ENCODE results near the gene KCNG2. TPM values are rescaled to one million over a fixed set of nuclear protein-coding genes. Genes with fewer than 3 reads are reported as not detected.

KCNG2 gene
- total and polyA plus RNA-seq, 2 of the 13 experiments (the other 11 are each of a cell fraction or from before 2014, with no cell fraction given): not detected

- peaks cover 0 to 3% of the 10 kb centered on the region in 2 experiments; a peak in 2 of 5 replicates for H3K36me3 ChIP-seq (replicated peaks in 1 of 2; ENCODE audit: control insufficient read depth in 1 of 2, insufficient read depth in 2 of 2, low read length in 2 of 2)
- BruUV-seq (replicated peaks): no TSS peak
- H4K20me1 ChIP-seq (ENCODE audit: insufficient read depth, low read length): peaks cover 9% of the 10 kb centered on the region; the same call in 1 of the 2 replicates
- no peak overlapping the region for H3K4me3 ChIP-seq (replicated peaks in 1 of 3; ENCODE audit: insufficient read depth in 1 of 3, low read depth in 2 of 3, low read length in 3 of 3)
- intact Hi-C loops (cut with micrococcal nuclease; ENCODE audit: unreplicated experiment) (no loop called here), in situ Hi-C loops (cut with HindIII; ENCODE audit: extremely low pct_ligation_motif_present, low pct_unique_long_range_greater_than_20kb) (no loop called here)
- no peak for DNase-seq (ENCODE audit: low spot score)
- no peaks in the 10 kb centered on the region for H3K27me3 ChIP-seq (ENCODE audit: control insufficient read depth in 1 of 2, insufficient read depth in 2 of 2, low read length in 2 of 2)
- no peak overlapping the region for H3K4me2 ChIP-seq (ENCODE audit: low read depth, low read length)
- H3K9ac ChIP-seq (ENCODE audit: insufficient read depth, low read depth, low read length): no peak overlapping the region
- TF ChIP-seq AGO2 (optimal IDR thresholded peaks at IDR 0.05; ENCODE audit: low read depth, low read length): peak; percentile 92
- TF ChIP-seq PAF1 (CRISPR knock-in tag; IDR thresholded peaks at IDR 0.05): 0 out of 2 replicates have a peak, but pooled peaks have one; percentile 40
- TF ChIP-seq ZNF160 (CRISPR knock-in tag; IDR thresholded peaks at IDR 0.05): no peak
- no peak for TF ChIP-seq PATZ1 (CRISPR knock-in tag; IDR thresholded peaks at IDR 0.05)
- peak; percentile 20; the same call in 1 of the 2 replicates for TF ChIP-seq POLR2G (IDR thresholded peaks at IDR 0.05; ENCODE audit: low read depth, low read length)
- no peak for TF ChIP-seq ZBTB43 (CRISPR knock-in tag; conservative IDR thresholded peaks at IDR 0.05)
- H3K9me3 ChIP-seq (ENCODE audit: low read length): peaks cover 29% of the 10 kb centered on the region
- H3K4me1 ChIP-seq (ENCODE audit: insufficient read depth, low read length): no peaks in the 10 kb centered on the region
- WGBS (ENCODE audit: low lambda C conversion rate): 93% methylated on average over 44 of the region's 53 CpGs
- H2AFZ ChIP-seq (ENCODE audit: low read length): no peak overlapping the region
- no peaks in the 10 kb centered on the region for H3K79me2 ChIP-seq (ENCODE audit: insufficient read depth, low read length)
- FAIRE-seq: no peak
- ATAC-seq: peak; percentile 6; the same call in 2 of the 3 replicates
- H3K27ac ChIP-seq (ENCODE audit: extremely low read length, insufficient read depth, low read length): no peak overlapping the region
- ChIA-PET CTCF (ENCODE audit: low intra/inter-chr PET ratio, low total read pairs) (no interaction called here), POLR2A (no interaction called here)
Observed at GRCh38 chr18:79899609-79900445, 102.1 kb downstream of the KCNG2 start.

All from HepG2 (cell line).